Ascending aorta (tissue), 2 donors: ENCODE measurements around the gene FBP1. TPM values are rescaled to one million over a fixed set of nuclear protein-coding genes. Genes with fewer than 3 reads are reported as not detected.

ENCODE experiments used
- DNase-seq, 2 donors: peaks; one replicate each; pipeline ENCODE4 v3.0.0-alpha.2; 2019; ENCODE audit warnings: low spot score in 2 of 2
- H3K27ac ChIP-seq, 2 donors: fragments of 200-600 bp; sonication (generic); one replicate each; pipeline ENCODE4 v1.5.1; 2016 to 2017; ENCODE audit warnings: mild to moderate bottlenecking in 1 of 2
- H3K27me3 ChIP-seq: fragments of 200-600 bp; sonication (generic); one replicate; pipeline ENCODE4 v1.5.1; 2017
- H3K36me3 ChIP-seq, 2 donors: fragments of 200-600 bp; sonication (generic); one replicate each; pipeline ENCODE4 v1.5.1; 2016
- H3K4me1 ChIP-seq, 2 donors: fragments of 200-600 bp; sonication (generic); one replicate each; pipeline ENCODE4 v1.5.1; 2016 to 2017; ENCODE audit warnings: mild to moderate bottlenecking in 1 of 2
- H3K4me3 ChIP-seq, 2 donors: fragments of 200-600 bp; sonication (generic); one replicate each; pipeline ENCODE4 v1.5.1; 2016 to 2017; ENCODE audit warnings: mild to moderate bottlenecking in 1 of 2
- H3K9me3 ChIP-seq, 2 donors: fragments of 200-600 bp; sonication (generic); one replicate each; pipeline ENCODE4 v1.5.1; 2016
- CTCF ChIP-seq, 3 experiments: fragments of 200-600 bp in 2 of 3; fragments of 450-650 bp in 1 of 3; sonication (generic) in 2 of 3; IDR thresholded peaks; one replicate each; pipeline ENCODE4 v1.5.1; 2016 to 2019; ENCODE audit warnings: antibody characterized with exemption in 3 of 3, mild to moderate bottlenecking in 1 of 3, moderate library complexity in 1 of 3
- intact Hi-C: fragments of 100-400 bp; cut with DNase I; formaldehyde crosslinking; loops from one replicate; pipeline ENCODE4 v1.15.1; 2023
- total RNA-seq: library from RNA; depleted of rRNA; stranded (reverse); fragments of >200 nt; gene quantifications from one replicate; pipeline ENCODE4 v1.1.0, GENCODE V29; 2016

FBP1 gene
- total RNA-seq, 1 donor from 2014 or later, result 4.8 TPM

- no peaks in the 10 kb centered on the region for H3K27me3 ChIP-seq
- intact Hi-C loops, result no loop called here
- no peaks in the 10 kb centered on the region for H3K4me1 ChIP-seq
- H3K9me3 ChIP-seq, result no peaks in the 10 kb centered on the region
- TF ChIP-seq CTCF (IDR thresholded peaks at IDR 0.05), result no peak
- no peaks in the 10 kb centered on the region for H3K36me3 ChIP-seq
- no peak for DNase-seq
- no peak overlapping the region for H3K4me3 ChIP-seq
- no peak overlapping the region for H3K27ac ChIP-seq
Observed at GRCh38 chr9:94606646-94607422, 32.5 kb downstream of the FBP1 start.

- H3K9me3 ChIP-seq, result no peaks in the 10 kb centered on the region
- TF ChIP-seq CTCF (IDR thresholded peaks at IDR 0.05), result peak; percentile 15 to 50 (median 31)
- H3K4me1 ChIP-seq, result no peaks in the 10 kb centered on the region
- intact Hi-C loops, result no loop called here
- DNase-seq, result peak in 1 of 2 donors; percentile 72
- H3K27me3 ChIP-seq, result no peaks in the 10 kb centered on the region
- no peaks in the 10 kb centered on the region for H3K36me3 ChIP-seq
- no peak overlapping the region for H3K4me3 ChIP-seq
- no peak overlapping the region for H3K27ac ChIP-seq
Observed at GRCh38 chr9:94603259-94604160, 35.8 kb downstream of the FBP1 start.

GRCh38 chr9:94602666-94603065 lies 36.7 kb downstream of the FBP1 start:
- no peaks in the 10 kb centered on the region for H3K4me1 ChIP-seq
- H3K36me3 ChIP-seq, result no peaks in the 10 kb centered on the region
- H3K27me3 ChIP-seq, result no peaks in the 10 kb centered on the region
- no peak for TF ChIP-seq CTCF (IDR thresholded peaks at IDR 0.05)
- intact Hi-C loops, result no loop called here
- DNase-seq, result no peak
- H3K9me3 ChIP-seq, result no peaks in the 10 kb centered on the region
- H3K4me3 ChIP-seq, result no peak overlapping the region
- no peak overlapping the region for H3K27ac ChIP-seq

DNA sequence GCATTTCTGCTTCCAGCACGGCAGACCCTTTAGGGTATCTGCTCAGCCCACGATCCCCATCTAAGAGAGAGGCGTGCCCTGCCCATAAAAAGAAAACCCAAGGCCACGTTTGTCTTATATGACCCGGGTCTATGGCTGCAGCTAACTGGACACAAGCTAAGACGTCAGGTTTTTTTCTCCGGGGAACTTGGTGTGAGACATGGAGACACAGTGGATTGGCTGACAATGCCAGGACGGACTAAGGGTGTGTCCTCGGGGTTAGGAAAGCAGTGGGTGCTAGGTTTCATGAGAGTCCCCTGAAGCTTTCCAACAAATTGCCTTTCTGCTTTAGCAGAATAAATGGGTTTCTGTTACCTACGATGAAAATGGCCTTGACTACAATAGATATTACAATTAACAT lies 38.6 kb downstream of the FBP1 start:
- Histone ChIP-seq H3K4me3 (no peak overlapping the region), H3K27ac (no peak overlapping the region), H3K36me3 (no peaks in the 10 kb centered on the region), H3K4me1 (no peaks in the 10 kb centered on the region), H3K9me3 (no peaks in the 10 kb centered on the region), H3K27me3 (no peaks in the 10 kb centered on the region)
- no peak for TF ChIP-seq CTCF (IDR thresholded peaks at IDR 0.05)
- DNase-seq, result no peak
- intact Hi-C loops, result no loop called here

GRCh38 chr9:94600258-94600657 lies 39.1 kb downstream of the FBP1 start:
- H3K9me3 ChIP-seq, result no peaks in the 10 kb centered on the region
- intact Hi-C loops, result no loop called here
- H3K27me3 ChIP-seq, result no peaks in the 10 kb centered on the region
- no peaks in the 10 kb centered on the region for H3K36me3 ChIP-seq
- no peak for TF ChIP-seq CTCF (IDR thresholded peaks at IDR 0.05)
- no peak overlapping the region for H3K27ac ChIP-seq
- no peaks in the 10 kb centered on the region for H3K4me1 ChIP-seq
- no peak for DNase-seq
- no peak overlapping the region for H3K4me3 ChIP-seq
